ENCODE measurements around the gene TMSB4X.
"Not testable (repeated sequence)": the region's sequence is repeated elsewhere in the genome, so short reads cannot be mapped to it uniquely, and the experiment has no call there.

The TMSB4X gene

DNA sequence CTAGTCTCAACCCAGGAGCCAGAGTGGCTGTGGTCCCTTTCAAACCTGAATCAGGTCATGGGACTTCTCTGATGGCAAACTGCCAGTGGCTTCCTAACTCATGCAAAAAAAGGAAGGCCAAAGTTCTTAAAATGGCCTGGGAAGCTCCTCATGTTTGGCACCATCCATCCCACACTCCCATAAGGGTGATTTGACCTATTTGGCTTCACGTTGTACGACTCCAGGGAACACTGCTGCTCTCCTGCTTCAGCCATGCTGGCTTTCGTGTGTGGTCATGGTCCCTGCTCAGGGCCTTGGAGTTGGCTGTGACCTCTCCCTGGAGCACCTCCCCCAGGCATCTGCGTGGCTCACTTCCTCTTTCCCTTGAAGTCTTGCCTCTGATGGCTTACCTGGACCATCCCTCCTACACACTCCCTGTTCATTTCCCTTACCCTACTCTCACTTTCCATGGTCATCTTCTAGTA lies 12.8 kb upstream of the TMSB4X start:
- no peak overlapping the region for H2AFZ ChIP-seq (ENCODE audit: low read depth)
- no peaks in the 10 kb centered on the region for H4K20me1 ChIP-seq (ENCODE audit: insufficient read depth)
- H3K4me3 ChIP-seq (IDR thresholded peaks at IDR 0.05; ENCODE audit: insufficient read depth, low read depth, low read length), result no peak overlapping the region
- H3K79me2 ChIP-seq (ENCODE audit: insufficient read depth, low read depth), result no peaks in the 10 kb centered on the region
- H3K4me1 ChIP-seq (ENCODE audit: low read depth, poor library complexity, severe bottlenecking), result peaks cover 21% of the 10 kb centered on the region
- no peak overlapping the region for H3K27ac ChIP-seq
- TF ChIP-seq, protein P1, sequence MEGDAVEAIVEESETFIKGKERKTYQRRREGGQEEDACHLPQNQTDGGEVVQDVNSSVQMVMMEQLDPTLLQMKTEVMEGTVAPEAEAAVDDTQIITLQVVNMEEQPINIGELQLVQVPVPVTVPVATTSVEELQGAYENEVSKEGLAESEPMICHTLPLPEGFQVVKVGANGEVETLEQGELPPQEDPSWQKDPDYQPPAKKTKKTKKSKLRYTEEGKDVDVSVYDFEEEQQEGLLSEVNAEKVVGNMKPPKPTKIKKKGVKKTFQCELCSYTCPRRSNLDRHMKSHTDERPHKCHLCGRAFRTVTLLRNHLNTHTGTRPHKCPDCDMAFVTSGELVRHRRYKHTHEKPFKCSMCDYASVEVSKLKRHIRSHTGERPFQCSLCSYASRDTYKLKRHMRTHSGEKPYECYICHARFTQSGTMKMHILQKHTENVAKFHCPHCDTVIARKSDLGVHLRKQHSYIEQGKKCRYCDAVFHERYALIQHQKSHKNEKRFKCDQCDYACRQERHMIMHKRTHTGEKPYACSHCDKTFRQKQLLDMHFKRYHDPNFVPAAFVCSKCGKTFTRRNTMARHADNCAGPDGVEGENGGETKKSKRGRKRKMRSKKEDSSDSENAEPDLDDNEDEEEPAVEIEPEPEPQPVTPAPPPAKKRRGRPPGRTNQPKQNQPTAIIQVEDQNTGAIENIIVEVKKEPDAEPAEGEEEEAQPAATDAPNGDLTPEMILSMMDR (conservative IDR thresholded peaks at IDR 0.05; ENCODE audit: low read depth, low read length), result no peak
- H3K9ac ChIP-seq, result no peak overlapping the region
- no peak overlapping the region for H3K4me2 ChIP-seq
- H3K27me3 ChIP-seq (ENCODE audit: insufficient read depth, low read depth), result no peaks in the 10 kb centered on the region
- H3K36me3 ChIP-seq (ENCODE audit: insufficient read depth), result no peaks in the 10 kb centered on the region

DNA sequence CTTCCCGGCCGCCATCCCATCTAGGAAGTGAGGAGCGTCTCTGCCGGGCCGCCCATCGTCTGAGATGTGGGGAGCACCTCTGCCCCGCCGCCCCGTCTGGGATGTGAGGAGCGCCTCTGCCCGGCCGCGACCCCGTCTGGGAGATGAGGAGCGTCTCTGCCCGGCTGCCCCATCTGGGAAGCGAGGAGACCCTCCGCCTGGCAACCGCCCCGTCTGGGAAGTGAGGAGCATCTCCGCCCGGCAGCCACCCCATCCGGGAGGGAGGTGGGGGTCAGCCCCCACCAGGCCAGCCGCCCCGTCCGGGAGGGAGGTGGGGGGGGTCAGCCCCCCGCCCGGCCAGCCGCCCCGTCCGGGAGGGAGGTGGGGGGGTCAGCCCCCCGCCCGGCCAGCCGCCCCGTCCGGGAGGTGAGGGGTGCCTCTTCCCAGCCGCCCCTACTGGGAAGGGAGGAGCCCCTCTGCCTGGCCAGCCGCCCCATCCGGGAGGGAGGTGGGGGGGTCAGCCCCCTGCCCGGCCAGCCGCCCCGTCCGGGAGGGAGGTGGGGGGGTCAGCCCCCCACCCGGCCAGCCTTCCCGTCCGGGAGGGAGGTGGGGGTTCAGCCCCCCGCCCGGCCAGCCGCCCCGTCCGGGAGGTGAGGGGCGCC lies 11.6 kb upstream of the TMSB4X start:
- H3K4me3 ChIP-seq (IDR thresholded peaks at IDR 0.05; ENCODE audit: insufficient read depth, low read depth, low read length); H3K27me3 ChIP-seq (ENCODE audit: insufficient read depth, low read depth); H3K4me2 ChIP-seq; H3K4me1 ChIP-seq (ENCODE audit: low read depth, poor library complexity, severe bottlenecking); H2AFZ ChIP-seq (ENCODE audit: low read depth); H3K27ac ChIP-seq; H3K79me2 ChIP-seq (ENCODE audit: insufficient read depth, low read depth); H3K36me3 ChIP-seq (ENCODE audit: insufficient read depth); H3K9ac ChIP-seq; H4K20me1 ChIP-seq (ENCODE audit: insufficient read depth): not testable (repeated sequence)

DNA sequence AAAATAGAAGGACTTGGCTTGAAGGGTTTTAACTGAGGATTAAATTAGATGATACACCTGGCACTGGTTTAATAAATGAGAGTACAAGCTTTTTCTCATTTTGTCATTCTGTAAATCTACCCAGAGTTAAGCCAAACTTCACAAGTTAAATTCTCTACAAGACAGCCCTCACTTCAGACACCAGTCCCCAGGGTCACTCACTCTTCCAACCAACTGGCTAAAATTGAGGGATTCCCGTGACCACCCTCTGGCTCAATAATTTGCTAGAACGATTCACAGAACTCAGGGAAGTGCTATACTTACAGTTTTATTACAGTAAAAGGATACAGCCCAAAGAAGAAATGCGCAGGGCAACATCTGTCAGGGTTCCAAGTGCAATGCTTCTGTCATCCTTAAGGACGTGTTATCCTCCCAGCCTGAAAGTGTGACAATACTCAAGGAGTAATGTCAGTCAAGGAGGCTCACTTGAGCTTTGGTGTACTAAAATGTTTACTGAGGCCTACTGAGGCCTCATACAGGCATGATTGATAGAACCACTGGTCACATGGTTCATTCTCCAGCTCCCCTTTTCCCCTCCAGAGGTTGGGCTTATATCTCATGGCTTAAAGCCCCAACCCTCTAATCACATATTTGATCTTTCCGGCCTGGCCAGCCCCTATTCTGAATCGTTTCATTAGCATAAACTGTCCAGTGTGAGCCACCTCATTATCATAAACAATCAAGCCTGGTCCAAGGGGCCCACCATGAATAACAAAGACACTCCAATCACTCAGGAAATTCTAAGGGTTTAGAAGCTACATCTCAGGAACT lies 9.6 kb upstream of the TMSB4X start:
- TF ChIP-seq, protein P1 (conservative IDR thresholded peaks at IDR 0.05; ENCODE audit: low read depth, low read length), result no peak
- Histone ChIP-seq H3K36me3 (ENCODE audit: insufficient read depth) (no peaks in the 10 kb centered on the region), H3K9ac (no peak overlapping the region), H3K79me2 (ENCODE audit: insufficient read depth, low read depth) (no peaks in the 10 kb centered on the region), H3K4me3 (IDR thresholded peaks at IDR 0.05; ENCODE audit: insufficient read depth, low read depth, low read length) (no peak overlapping the region), H3K4me2 (no peak overlapping the region), H4K20me1 (ENCODE audit: insufficient read depth) (no peaks in the 10 kb centered on the region), H2AFZ (ENCODE audit: low read depth) (no peak overlapping the region), H3K27me3 (ENCODE audit: insufficient read depth, low read depth) (no peaks in the 10 kb centered on the region), H3K4me1 (ENCODE audit: low read depth, poor library complexity, severe bottlenecking) (peaks cover 8% of the 10 kb centered on the region), H3K27ac (no peak overlapping the region)

DNA sequence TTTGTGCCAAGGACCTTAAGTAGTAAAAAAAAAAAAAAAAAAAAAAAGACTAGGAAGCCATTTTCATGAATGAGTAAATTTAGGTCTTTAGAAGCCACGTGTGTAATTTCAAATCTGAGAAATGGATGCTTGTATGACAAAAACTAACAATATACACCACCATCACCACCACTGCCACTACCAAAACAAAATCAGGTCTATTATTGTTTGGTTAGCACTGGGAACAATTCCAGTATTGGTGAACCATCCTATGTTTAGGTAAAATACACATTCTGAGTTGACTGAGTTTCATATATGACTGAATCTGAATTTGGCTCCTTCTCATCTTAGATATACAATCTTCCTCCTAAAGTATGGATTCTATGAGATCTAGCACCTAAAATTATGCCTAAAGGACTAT lies 8.8 kb upstream of the TMSB4X start:
- no peak overlapping the region for H3K4me3 ChIP-seq (IDR thresholded peaks at IDR 0.05; ENCODE audit: insufficient read depth, low read depth, low read length)
- TF ChIP-seq, protein P1 (conservative IDR thresholded peaks at IDR 0.05; ENCODE audit: low read depth, low read length), result no peak
- H3K9ac ChIP-seq, result no peak overlapping the region
- no peaks in the 10 kb centered on the region for H3K36me3 ChIP-seq (ENCODE audit: insufficient read depth)
- H3K79me2 ChIP-seq (ENCODE audit: insufficient read depth, low read depth), result no peaks in the 10 kb centered on the region
- H2AFZ ChIP-seq (ENCODE audit: low read depth), result no peak overlapping the region
- no peaks in the 10 kb centered on the region for H3K27me3 ChIP-seq (ENCODE audit: insufficient read depth, low read depth)
- H3K4me2 ChIP-seq, result no peak overlapping the region
- H3K4me1 ChIP-seq (ENCODE audit: low read depth, poor library complexity, severe bottlenecking), result peaks cover 2% of the 10 kb centered on the region
- H3K27ac ChIP-seq, result no peak overlapping the region
- H4K20me1 ChIP-seq (ENCODE audit: insufficient read depth), result no peaks in the 10 kb centered on the region
